K562 (cell line): ENCODE results near the gene CDNF. TPM values are rescaled to one million over a fixed set of nuclear protein-coding genes. Genes with fewer than 3 reads are reported as not detected.

ENCODE experiments used
- ATAC-seq: fragments of 200-7000 bp; cut with Tn5 transposase; 3 replicates; pipeline ENCODE4 v1.9.1; 2020; ENCODE audit warnings: moderate library complexity
- BruUV-seq: library from RNA; stranded (reverse); fragments of 400-500 nt; replicated peaks from 2 replicates; lab custom pipeline; 2021; lab: Mats Ljungman, UMichigan
- CTCF ChIA-PET: fragments of 300-600 bp; formaldehyde crosslinking; extraction: SDS; loops from one replicate; lab custom pipeline; 2021; ENCODE audit warnings: low intra/inter-chr PET ratio; lab: Yijun Ruan, JAX
- POLR2A ChIA-PET: fragments of 300-600, 350-650 bp; sonication (Branson Sonifier 250); formaldehyde crosslinking; extraction: SDS; loops from one replicate; lab custom pipeline; 2021; ENCODE audit warnings: antibody characterized with exemption, inconsistent platforms; lab: Yijun Ruan, JAX
- DNase-seq, 4 experiments: peaks; one replicate each; pipeline versions ENCODE4 v3.0.0 to v3.0.0-alpha.2; 2011 to 2018; ENCODE audit warnings: low spot score in 3 of 4, mixed read lengths in 3 of 4; ENCODE audit errors: extremely low read depth in 1 of 4
- FAIRE-seq: peaks from 2 replicates; lab custom pipeline; 2011; peaks lifted over from hg19 to GRCh38; lab: Jason Lieb, UNC
- H2AFZ ChIP-seq: 2 replicates; pipeline ENCODE4 v1.6.0; 2011; ENCODE audit warnings: low read depth, low read length, control low read depth, inconsistent platforms
- H3K27ac ChIP-seq: fragments of 200-600 bp; 3 replicates; pipeline ENCODE4 v1.8.0; 2011; ENCODE audit warnings: low read depth, mild to moderate bottlenecking, control low read depth, inconsistent platforms, low read length, moderate library complexity, mixed read lengths; ENCODE audit errors: extremely low read depth
- H3K27me3 ChIP-seq, 2 experiments: fragments of 300-600 bp in 1 of 2; 2 replicates in 1 of 2; 3 replicates in 1 of 2; pipeline versions ENCODE4 v1.6.0 to v1.8.0; 2011; ENCODE audit warnings: inconsistent platforms in 2 of 2, low read length in 2 of 2, mild to moderate bottlenecking in 1 of 2, mixed read lengths in 1 of 2, moderate library complexity in 1 of 2; ENCODE audit not compliant: control insufficient read depth in 2 of 2, insufficient read depth in 2 of 2
- H3K36me3 ChIP-seq: fragments of 300-600 bp; 3 replicates; pipeline ENCODE4 v1.8.0; 2011; ENCODE audit warnings: mild to moderate bottlenecking, low read length, inconsistent platforms; ENCODE audit not compliant: control insufficient read depth, insufficient read depth
- H3K4me1 ChIP-seq, 2 experiments: fragments of 200-600 bp in 1 of 2; replicated peaks in 1 of 2; 2 replicates in 1 of 2; 3 replicates in 1 of 2; pipeline versions ENCODE4 v1.5.1 to v1.8.0; 2011; ENCODE audit warnings: inconsistent platforms in 2 of 2, low read length in 2 of 2, mild to moderate bottlenecking in 1 of 2, mixed read lengths in 1 of 2, moderate library complexity in 1 of 2; ENCODE audit not compliant: control insufficient read depth in 2 of 2, insufficient read depth in 2 of 2
- H3K4me2 ChIP-seq: 2 replicates; pipeline ENCODE4 v1.6.1; 2011; ENCODE audit warnings: low read length, control low read depth, inconsistent platforms, mixed read lengths; ENCODE audit not compliant: insufficient read depth
- H3K4me3 ChIP-seq: fragments of 200-600 bp; sonication (generic), shearing (Covaris generic); 2 replicates; pipeline ENCODE4 v1.5.1; 2016; ENCODE audit warnings: control low read depth, inconsistent platforms
- H3K79me2 ChIP-seq: fragments of 200-600 bp; 3 replicates; pipeline ENCODE4 v1.8.0; 2011; ENCODE audit warnings: low read length, inconsistent platforms; ENCODE audit not compliant: control insufficient read depth, insufficient read depth
- H3K9ac ChIP-seq, 2 experiments: 2 replicates each; pipeline versions ENCODE4 v1.6.0 to v1.6.1; 2011; ENCODE audit warnings: low read depth in 2 of 2, low read length in 2 of 2, control low read depth in 1 of 2, inconsistent platforms in 1 of 2, mild to moderate bottlenecking in 1 of 2, mixed read lengths in 1 of 2; ENCODE audit not compliant: insufficient read depth in 1 of 2
- H3K9me1 ChIP-seq: one replicate; pipeline ENCODE4 v1.6.0; 2011; ENCODE audit warnings: inconsistent platforms, mild to moderate bottlenecking, low read length, moderate library complexity; ENCODE audit not compliant: control insufficient read depth, insufficient read depth
- H3K9me3 ChIP-seq: replicated peaks from 2 replicates; pipeline ENCODE4 v1.5.1; 2011; ENCODE audit warnings: low read depth, low read length, inconsistent platforms; ENCODE audit not compliant: control insufficient read depth, insufficient read depth
- H4K20me1 ChIP-seq: replicated peaks from 2 replicates; pipeline ENCODE4 v1.6.1; 2011; ENCODE audit warnings: low read length, inconsistent platforms, mixed read lengths; ENCODE audit not compliant: control insufficient read depth, insufficient read depth
- CCAR2 ChIP-seq: fragments of 200-400 bp; formaldehyde crosslinking; IDR thresholded peaks from 2 replicates; pipeline ENCODE4 v1.6.1; 2017; ENCODE audit warnings: mild to moderate bottlenecking, low read depth, low read length
- DACH1 ChIP-seq: fragments of 450-650 bp; IDR thresholded peaks from 2 replicates; pipeline ENCODE4 v1.6.1; 2018; ENCODE audit not compliant: partially characterized antibody
- ETS2 ChIP-seq: IDR thresholded peaks from 2 replicates; pipeline ENCODE4 v1.6.1; 2016; ENCODE audit warnings: borderline replicate concordance, missing genetic modification characterization, mild to moderate bottlenecking, moderate library complexity, missing compliant biosample characterization; ENCODE audit not compliant: poor library complexity, severe bottlenecking
- NFIX ChIP-seq: fragments of 250-450 bp; sonication (Bioruptor Pico); IDR thresholded peaks from 2 replicates; pipeline ENCODE4 v1.4.0; 2020; ENCODE audit warnings: low read depth, mild to moderate bottlenecking, moderate library complexity
- SMARCC2 ChIP-seq: fragments of 450-650 bp; IDR thresholded peaks from 2 replicates; pipeline ENCODE4 v1.6.1; 2017; ENCODE audit warnings: antibody characterized with exemption, moderate library complexity, mild to moderate bottlenecking, low read depth
- THAP12 ChIP-seq: fragments of 250-450 bp; sonication (Bioruptor Pico); IDR thresholded peaks from 2 replicates; pipeline ENCODE4 v1.9.0; 2021; ENCODE audit warnings: mild to moderate bottlenecking, inconsistent platforms
- ZBTB12 ChIP-seq: fragments of 250-450 bp; sonication (Bioruptor Pico); IDR thresholded peaks from 2 replicates; pipeline ENCODE4 v1.4.0; 2020
- ZBTB26 ChIP-seq: fragments of 450-650 bp; formaldehyde crosslinking; IDR thresholded peaks from 2 replicates; pipeline ENCODE4 v1.4.0; 2022; ENCODE audit warnings: missing genetic modification characterization
- ZEB2 ChIP-seq: fragments of 450-650 bp; IDR thresholded peaks from 2 replicates; pipeline ENCODE4 v1.6.1; 2016
- ZFP91 ChIP-seq: sonication (generic); formaldehyde crosslinking; IDR thresholded peaks from 2 replicates; pipeline ENCODE4 v1.8.0; 2022; ENCODE audit warnings: mild to moderate bottlenecking, missing genetic modification reagents
- ZNF311 ChIP-seq: fragments of 250-450 bp; sonication (Bioruptor Pico); IDR thresholded peaks from 2 replicates; pipeline ENCODE4 v1.4.0; 2020; ENCODE audit warnings: mild to moderate bottlenecking, moderate library complexity
- WGBS: fragments of 100-300 bp; shearing (Covaris generic); methylation state at CpG from one replicate; pipeline ENCODE4 v1.1.6; 2016; ENCODE audit warnings: low coverage, mixed read lengths; ENCODE audit not compliant: insufficient coverage; ENCODE audit errors: missing lambda C conversion rate; 5-methylcytosine and 5-hydroxymethylcytosine counted together
- in situ Hi-C: fragments of 300-500 bp; cut with MboI; formaldehyde crosslinking; loops from 4 replicates; pipeline ENCODE4 v1.15.0; 2018; ENCODE audit warnings: inconsistent platforms, mixed read lengths
- intact Hi-C: fragments of 100-400 bp; cut with micrococcal nuclease; formaldehyde crosslinking; loops from 2 replicates; pipeline ENCODE4 v1.14.2; 2022
- polyA plus RNA-seq, 8 experiments: library from polyadenylated mRNA; depleted of rRNA in 4 of 8; stranded (reverse) in 5 of 8; unstranded in 3 of 8; fragments of >200 nt; fragmentation: Nextera tagmentation in 2 of 8; fragmentation: Illumina TruSeq in 1 of 8; extraction: Ambion mirVana in 2 of 8; extraction: Trizol in 1 of 8; gene quantifications; 2 replicates each; pipeline versions ENCODE4 v1.2.1 to v1.2.3, GENCODE V29; 2011 to 2014; ENCODE audit warnings: inconsistent platforms in 1 of 8, missing spikeins in 1 of 8
- total RNA-seq, 7 experiments: library from RNA; depleted of rRNA in 6 of 7; stranded (reverse); fragments of >200 nt in 6 of 7; fragmentation: Illumina TruSeq in 2 of 7; extraction: Trizol in 2 of 7; gene quantifications; 2 replicates each; pipeline versions ENCODE4 v1.2.1 to v1.2.3, GENCODE V29; 2011 to 2021; ENCODE audit warnings: low replicate concordance in 1 of 7
- TF ChIP-seq, protein P1 (sequence below): fragments of 250-450 bp; sonication (Bioruptor Pico); IDR thresholded peaks from 2 replicates; pipeline ENCODE4 v1.5.0; 2020; ENCODE audit warnings: mild to moderate bottlenecking
- TF ChIP-seq, protein P2 (sequence below): fragments of 250-450 bp; sonication (Bioruptor Pico); IDR thresholded peaks from 2 replicates; pipeline ENCODE4 v1.8.0; 2022; ENCODE audit warnings: inconsistent platforms

Gene CDNF
- total and polyA plus RNA-seq, 9 of the 15 experiments (the other 6 are each of a cell fraction or from before 2014, with no cell fraction given) = 0.18 to 1.6 (median 0.61) TPM

- WGBS = 0% methylated on average over 3 of the region's 3 CpGs
- peaks cover 22 to 27% of the 10 kb centered on the region in 2 experiments for H3K27me3 ChIP-seq
- intact Hi-C loops = no loop called here
- no peaks in the 10 kb centered on the region for H3K9me3 ChIP-seq
- ChIA-PET CTCF (no interaction called here), POLR2A (no interaction called here)
- no peaks in the 10 kb centered on the region for H3K36me3 ChIP-seq
- H3K9ac ChIP-seq = no peak overlapping the region
- FAIRE-seq (no peak), DNase-seq (no peak), ATAC-seq (no peak)
- H3K4me2 ChIP-seq = no peak overlapping the region
- BruUV-seq = no TSS peak
- no peak overlapping the region for H3K4me3 ChIP-seq
- in situ Hi-C loops = no loop called here
- H2AFZ ChIP-seq = no peak overlapping the region
- no peak overlapping the region for H3K27ac ChIP-seq
- H3K4me1 ChIP-seq = no peaks in the 10 kb centered on the region
- no peaks in the 10 kb centered on the region; the same call in 1 of the 2 replicates for H4K20me1 ChIP-seq
- no peaks in the 10 kb centered on the region for H3K79me2 ChIP-seq
- no peaks in the 10 kb centered on the region for H3K9me1 ChIP-seq
- TF ChIP-seq SMARCC2 (no peak), THAP12 (CRISPR knock-in tag) (no peak), ZFP91 (no peak), DACH1 (no peak), ZBTB12 (no peak), ZEB2 (no peak), CCAR2 (no peak), ETS2 (tag) (no peak), NFIX (CRISPR knock-in tag) (no peak), ZNF311 (CRISPR knock-in tag) (no peak), ZBTB26 (CRISPR knock-in tag) (no peak)
- TF ChIP-seq, protein P1, sequence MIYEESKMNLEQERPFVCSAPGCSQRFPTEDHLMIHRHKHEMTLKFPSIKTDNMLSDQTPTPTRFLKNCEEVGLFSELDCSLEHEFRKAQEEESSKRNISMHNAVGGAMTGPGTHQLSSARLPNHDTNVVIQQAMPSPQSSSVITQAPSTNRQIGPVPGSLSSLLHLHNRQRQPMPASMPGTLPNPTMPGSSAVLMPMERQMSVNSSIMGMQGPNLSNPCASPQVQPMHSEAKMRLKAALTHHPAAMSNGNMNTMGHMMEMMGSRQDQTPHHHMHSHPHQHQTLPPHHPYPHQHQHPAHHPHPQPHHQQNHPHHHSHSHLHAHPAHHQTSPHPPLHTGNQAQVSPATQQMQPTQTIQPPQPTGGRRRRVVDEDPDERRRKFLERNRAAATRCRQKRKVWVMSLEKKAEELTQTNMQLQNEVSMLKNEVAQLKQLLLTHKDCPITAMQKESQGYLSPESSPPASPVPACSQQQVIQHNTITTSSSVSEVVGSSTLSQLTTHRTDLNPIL (CRISPR knock-in tag) = no peak
- TF ChIP-seq, protein P2, sequence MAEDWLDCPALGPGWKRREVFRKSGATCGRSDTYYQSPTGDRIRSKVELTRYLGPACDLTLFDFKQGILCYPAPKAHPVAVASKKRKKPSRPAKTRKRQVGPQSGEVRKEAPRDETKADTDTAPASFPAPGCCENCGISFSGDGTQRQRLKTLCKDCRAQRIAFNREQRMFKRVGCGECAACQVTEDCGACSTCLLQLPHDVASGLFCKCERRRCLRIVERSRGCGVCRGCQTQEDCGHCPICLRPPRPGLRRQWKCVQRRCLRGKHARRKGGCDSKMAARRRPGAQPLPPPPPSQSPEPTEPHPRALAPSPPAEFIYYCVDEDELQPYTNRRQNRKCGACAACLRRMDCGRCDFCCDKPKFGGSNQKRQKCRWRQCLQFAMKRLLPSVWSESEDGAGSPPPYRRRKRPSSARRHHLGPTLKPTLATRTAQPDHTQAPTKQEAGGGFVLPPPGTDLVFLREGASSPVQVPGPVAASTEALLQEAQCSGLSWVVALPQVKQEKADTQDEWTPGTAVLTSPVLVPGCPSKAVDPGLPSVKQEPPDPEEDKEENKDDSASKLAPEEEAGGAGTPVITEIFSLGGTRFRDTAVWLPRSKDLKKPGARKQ = no peak
Observed at GRCh38 chr10:14775656-14776055, 62.2 kb downstream of the CDNF start.
